Pancreas (tissue), 10 donors: ENCODE measurements around the gene ZC3H18. TPM values are rescaled to one million over a fixed set of nuclear protein-coding genes. Genes with fewer than 3 reads are reported as not detected.
A peak's percentile ranks its signal among the peaks of the same experiment; 100 is the strongest.

Source experiments
- ATAC-seq, 4 donors: fragments of 200-7000 bp; cut with Tn5 transposase; one replicate each; pipeline versions ENCODE4 v1.8.0 to v1.9.1; 2020; ENCODE audit warnings: mild to moderate bottlenecking in 4 of 4, moderate library complexity in 4 of 4
- DNase-seq, 6 donors: peaks; one replicate each; pipeline ENCODE4 v3.0.0-alpha.2; 2020
- FAIRE-seq: peaks from 2 replicates; lab custom pipeline; 2012; peaks lifted over from hg19 to GRCh38; lab: Jason Lieb, UNC
- H3K27ac ChIP-seq, 4 donors: fragments of 200-600 bp; sonication (generic); 1 replicate in 3 of 4; 2 replicates in 1 of 4; pipeline versions ENCODE4 v1.5.0 to v1.8.0; 2020
- H3K27me3 ChIP-seq, 4 donors: fragments of 200-600 bp; one replicate each; pipeline ENCODE4 v1.8.0; 2021
- H3K36me3 ChIP-seq, 3 donors: fragments of 200-600 bp; sonication (generic) in 1 of 3; one replicate each; pipeline versions ENCODE4 v1.5.0 to v1.8.0; 2020 to 2021
- H3K4me1 ChIP-seq, 3 donors: fragments of 200-600 bp; one replicate each; pipeline ENCODE4 v1.8.0; 2021
- H3K4me3 ChIP-seq, 4 donors: fragments of 200-600 bp; sonication (generic) in 2 of 4; one replicate each; pipeline versions ENCODE4 v1.5.0 to v1.8.0; 2020 to 2021
- H3K9me3 ChIP-seq, 4 donors: fragments of 200-600 bp; one replicate each; pipeline ENCODE4 v1.8.0; 2021
- CTCF ChIP-seq, 4 donors: fragments of 200-600 bp; sonication (generic) in 3 of 4; IDR thresholded peaks; one replicate each; pipeline versions ENCODE4 v1.5.0 to v1.8.0; 2021; ENCODE audit warnings: antibody characterized with exemption in 4 of 4
- WGBS, 2 donors: extraction: QIAGEN DNeasy Blood & Tissue Kit; methylation state at CpG; one replicate each; pipeline ENCODE4 v1.1.7; 2013; 5-methylcytosine and 5-hydroxymethylcytosine counted together
- intact Hi-C, 3 donors: fragments of 100-400 bp; cut with DNase I; formaldehyde crosslinking; loops; one replicate each; pipeline versions ENCODE4 v1.11.1 to v1.14.2; 2022
- polyA plus RNA-seq, 2 donors: library from polyadenylated mRNA; stranded (reverse); fragments of 200-250 nt; gene quantifications; one replicate each; pipeline ENCODE4 v1.2.3, GENCODE V29; 2013
- total RNA-seq, 6 donors: library from RNA; stranded (reverse); fragmentation: NEBNext Ultra II Directional in 4 of 6; extraction: Animal tissue kit (Norgen Biotek cat#: 25700) in 4 of 6; gene quantifications; one replicate each; pipeline versions ENCODE4 v1.2.1 to v1.2.4, GENCODE V29; 2021 to 2023
- donor health status: healthy with polysubstance abuse.
- donor health status: DM: no; HTN: no; CAD: no; lungs with moderate emphysema.
- donor health status: DM: no; HTN: no; CAD: no.
- donor health status: control.
- donor health status: control.
- donor health status: Bipolar disorder and iron deficiency.
- donor health status: DM: yes; HTN: yes; CAD: no.
- donor health status: DM: no; HTN: no; CAD: no.
- donor health status: DM: no; HTN: no; CAD: no.
- donor health status: DM: yes; HTN: yes; CAD: no.

ZC3H18 gene
- total and polyA plus RNA-seq, 8 donors = 12.2 to 27.6 (median 16.8) TPM

- FAIRE-seq = no peak
- H3K27ac ChIP-seq = no peak overlapping the region
- no peak overlapping the region for H3K4me3 ChIP-seq
- intact Hi-C loops = no loop called here
- no peaks in the 10 kb centered on the region for H3K9me3 ChIP-seq
- TF ChIP-seq CTCF (IDR thresholded peaks at IDR 0.05) = no peak
- DNase-seq = no peak
- ATAC-seq = no peak
- no peaks in the 10 kb centered on the region for H3K27me3 ChIP-seq
- H3K4me1 ChIP-seq = no peaks in the 10 kb centered on the region
- H3K36me3 ChIP-seq = peaks cover 0 to 24% (median 4%) of the 10 kb centered on the region in 3 donors
- 91% methylated on average over 6 of the region's 6 CpGs for WGBS, 2 donors
Observed at GRCh38 chr16:88593910-88594309, 23.7 kb downstream of the ZC3H18 start.

GRCh38 chr16:88595101-88595500 lies 24.9 kb downstream of the ZC3H18 start:
- WGBS, 2 donors = 92% methylated on average over 6 of the region's 6 CpGs
- ATAC-seq (no peak), FAIRE-seq (no peak), DNase-seq (no peak)
- no peak overlapping the region for H3K4me3 ChIP-seq
- intact Hi-C loops = no loop called here
- peaks cover 0 to 24% (median 12%) of the 10 kb centered on the region in 3 donors for H3K36me3 ChIP-seq
- no peaks in the 10 kb centered on the region for H3K9me3 ChIP-seq
- no peak for TF ChIP-seq CTCF (IDR thresholded peaks at IDR 0.05)
- no peaks in the 10 kb centered on the region for H3K27me3 ChIP-seq
- H3K4me1 ChIP-seq = no peaks in the 10 kb centered on the region
- no peak overlapping the region for H3K27ac ChIP-seq

GRCh38 chr16:88595921-88596320 lies 25.7 kb downstream of the ZC3H18 start:
- no peak for FAIRE-seq

GRCh38 chr16:88596483-88596882 lies 26.3 kb downstream of the ZC3H18 start:
- Histone ChIP-seq H3K27me3 (no peaks in the 10 kb centered on the region), H3K36me3 (peaks cover 4 to 36% (median 12%) of the 10 kb centered on the region in 3 donors), H3K4me3 (no peak overlapping the region), H3K9me3 (no peaks in the 10 kb centered on the region), H3K4me1 (no peaks in the 10 kb centered on the region), H3K27ac (no peak overlapping the region)
- FAIRE-seq (no peak), ATAC-seq (peak in 2 of 4 donors; percentile 24 to 44), DNase-seq (no peak)
- intact Hi-C loops = no loop called here
- no peak for TF ChIP-seq CTCF (IDR thresholded peaks at IDR 0.05)
- WGBS, 2 donors = 79 to 89% methylated on average over 3 of the region's 3 CpGs

More at GRCh38 chr16:88595921-88596320, 25.7 kb downstream of the ZC3H18 start:
- intact Hi-C loops = no loop called here
- no peaks in the 10 kb centered on the region for H3K9me3 ChIP-seq
- H3K4me1 ChIP-seq = no peaks in the 10 kb centered on the region
- no peak overlapping the region for H3K4me3 ChIP-seq
- ATAC-seq (no peak), DNase-seq (no peak)
- peaks cover 2 to 30% (median 12%) of the 10 kb centered on the region in 3 donors for H3K36me3 ChIP-seq
- WGBS, 2 donors = 94 to 95% methylated on average over 10 of the region's 10 CpGs
- H3K27me3 ChIP-seq = no peaks in the 10 kb centered on the region
- TF ChIP-seq CTCF (IDR thresholded peaks at IDR 0.05) = no peak
- no peak overlapping the region for H3K27ac ChIP-seq

- FAIRE-seq (no peak), ATAC-seq (no peak), DNase-seq (no peak)
- Histone ChIP-seq H3K9me3 (no peaks in the 10 kb centered on the region), H3K27ac (no peak overlapping the region), H3K4me1 (no peaks in the 10 kb centered on the region), H3K36me3 (peaks cover 4 to 49% (median 12%) of the 10 kb centered on the region in 3 donors), H3K27me3 (no peaks in the 10 kb centered on the region), H3K4me3 (no peak overlapping the region)
- WGBS, 2 donors = 87 to 88% methylated on average over 21 of the region's 21 CpGs
- intact Hi-C loops = no loop called here
- no peak for TF ChIP-seq CTCF (IDR thresholded peaks at IDR 0.05)
Observed at GRCh38 chr16:88597856-88598491, 27.8 kb downstream of the ZC3H18 start.
